NT2/D1 (cell line): ENCODE results near the gene ZNF652.

Experiments used
- SUZ12 ChIP-seq: IDR thresholded peaks from 2 replicates; pipeline ENCODE4 v1.6.1; 2011; ENCODE audit not compliant: insufficient read length, insufficient read depth; ENCODE audit errors: extremely low read depth
- YY1 ChIP-seq: IDR thresholded peaks from 2 replicates; pipeline ENCODE4 v1.6.1; 2011; ENCODE audit not compliant: insufficient read length, insufficient read depth
- ZNF274 ChIP-seq: IDR thresholded peaks from 2 replicates; pipeline ENCODE4 v1.6.1; 2011; ENCODE audit warnings: mild to moderate bottlenecking, low read depth, low read length

DNA sequence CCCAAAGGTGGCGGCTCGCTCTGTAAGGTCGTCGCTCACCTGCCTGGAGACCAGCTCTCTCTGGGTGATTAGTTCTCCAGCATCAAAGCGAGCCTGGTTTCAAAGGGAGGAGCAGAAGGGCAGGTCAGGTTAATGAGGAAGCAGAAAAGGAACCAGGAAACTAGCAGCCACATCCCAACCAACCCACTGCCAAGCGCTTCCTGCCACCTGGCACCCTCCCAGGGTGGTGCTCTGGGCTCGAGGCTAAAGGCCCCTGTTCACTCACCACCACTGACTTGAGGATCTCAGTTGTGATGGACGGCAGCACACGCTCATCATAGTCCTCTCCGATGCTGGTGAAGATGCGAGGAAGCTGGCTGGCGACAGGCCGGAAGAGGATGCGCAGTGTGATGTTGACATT, 47.0 kb upstream of the ZNF652 start:
- TF ChIP-seq SUZ12 (no peak), YY1 (no peak), ZNF274 (no peak)
